Endometrium (tissue), 2 donors: ENCODE data around the gene ZNF716.
"Not testable (repeated sequence)": the region's sequence is repeated elsewhere in the genome, so short reads cannot be mapped to it uniquely, and the experiment has no call there.

ENCODE experiments used
- FAIRE-seq: peaks from 2 replicates; lab custom pipeline; 2012; peaks lifted over from hg19 to GRCh38; lab: Jason Lieb, UNC
- donor health status: control.
- donor health status: control.

Gene ZNF716

GRCh38 chr7:57426629-57427003 is 23.4 kb upstream of the ZNF716 start:
- FAIRE-seq = no peak

GRCh38 chr7:57427146-57427545 is 22.8 kb upstream of the ZNF716 start:
- no peak for FAIRE-seq

- no peak for FAIRE-seq
These were observed 22.4 kb upstream of the ZNF716 start for GRCh38 chr7:57427594-57427993.

- FAIRE-seq = no peak
These were observed 17.4 kb upstream of the ZNF716 start for GRCh38 chr7:57432583-57432982.

- no peak for FAIRE-seq
These were observed 12.4 kb upstream of the ZNF716 start for GRCh38 chr7:57437581-57437980.

- FAIRE-seq = no peak
These were observed 11.7 kb upstream of the ZNF716 start for GRCh38 chr7:57438244-57438643.

GRCh38 chr7:57443567-57443966 is 6.4 kb upstream of the ZNF716 start:
- no peak for FAIRE-seq

GRCh38 chr7:57469186-57469828 is 19.3 kb downstream of the ZNF716 start:
- FAIRE-seq = not testable (repeated sequence)

GRCh38 chr7:57480304-57480703 is 30.3 kb downstream of the ZNF716 start:
- not testable (repeated sequence) for FAIRE-seq

GRCh38 chr7:57485022-57485421 is 35.0 kb downstream of the ZNF716 start:
- not testable (repeated sequence) for FAIRE-seq

GRCh38 chr7:57487957-57488356 is 38.0 kb downstream of the ZNF716 start:
- FAIRE-seq = no peak

- FAIRE-seq = not testable (repeated sequence)
These were observed 45.1 kb downstream of the ZNF716 start for GRCh38 chr7:57495111-57495510.

- FAIRE-seq = no peak
These were observed 46.4 kb downstream of the ZNF716 start for GRCh38 chr7:57496395-57496794.

- no peak for FAIRE-seq
These were observed 55.2 kb downstream of the ZNF716 start for GRCh38 chr7:57505176-57505575.
